ENCODE data around the gene RRP1B. TPM values are rescaled to one million over a fixed set of nuclear protein-coding genes. Genes with fewer than 3 reads are reported as not detected.

Gene RRP1B, protein sequence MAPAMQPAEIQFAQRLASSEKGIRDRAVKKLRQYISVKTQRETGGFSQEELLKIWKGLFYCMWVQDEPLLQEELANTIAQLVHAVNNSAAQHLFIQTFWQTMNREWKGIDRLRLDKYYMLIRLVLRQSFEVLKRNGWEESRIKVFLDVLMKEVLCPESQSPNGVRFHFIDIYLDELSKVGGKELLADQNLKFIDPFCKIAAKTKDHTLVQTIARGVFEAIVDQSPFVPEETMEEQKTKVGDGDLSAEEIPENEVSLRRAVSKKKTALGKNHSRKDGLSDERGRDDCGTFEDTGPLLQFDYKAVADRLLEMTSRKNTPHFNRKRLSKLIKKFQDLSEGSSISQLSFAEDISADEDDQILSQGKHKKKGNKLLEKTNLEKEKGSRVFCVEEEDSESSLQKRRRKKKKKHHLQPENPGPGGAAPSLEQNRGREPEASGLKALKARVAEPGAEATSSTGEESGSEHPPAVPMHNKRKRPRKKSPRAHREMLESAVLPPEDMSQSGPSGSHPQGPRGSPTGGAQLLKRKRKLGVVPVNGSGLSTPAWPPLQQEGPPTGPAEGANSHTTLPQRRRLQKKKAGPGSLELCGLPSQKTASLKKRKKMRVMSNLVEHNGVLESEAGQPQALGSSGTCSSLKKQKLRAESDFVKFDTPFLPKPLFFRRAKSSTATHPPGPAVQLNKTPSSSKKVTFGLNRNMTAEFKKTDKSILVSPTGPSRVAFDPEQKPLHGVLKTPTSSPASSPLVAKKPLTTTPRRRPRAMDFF
- 17.4 TPM in 2 replicates for total RNA-seq

DNA sequence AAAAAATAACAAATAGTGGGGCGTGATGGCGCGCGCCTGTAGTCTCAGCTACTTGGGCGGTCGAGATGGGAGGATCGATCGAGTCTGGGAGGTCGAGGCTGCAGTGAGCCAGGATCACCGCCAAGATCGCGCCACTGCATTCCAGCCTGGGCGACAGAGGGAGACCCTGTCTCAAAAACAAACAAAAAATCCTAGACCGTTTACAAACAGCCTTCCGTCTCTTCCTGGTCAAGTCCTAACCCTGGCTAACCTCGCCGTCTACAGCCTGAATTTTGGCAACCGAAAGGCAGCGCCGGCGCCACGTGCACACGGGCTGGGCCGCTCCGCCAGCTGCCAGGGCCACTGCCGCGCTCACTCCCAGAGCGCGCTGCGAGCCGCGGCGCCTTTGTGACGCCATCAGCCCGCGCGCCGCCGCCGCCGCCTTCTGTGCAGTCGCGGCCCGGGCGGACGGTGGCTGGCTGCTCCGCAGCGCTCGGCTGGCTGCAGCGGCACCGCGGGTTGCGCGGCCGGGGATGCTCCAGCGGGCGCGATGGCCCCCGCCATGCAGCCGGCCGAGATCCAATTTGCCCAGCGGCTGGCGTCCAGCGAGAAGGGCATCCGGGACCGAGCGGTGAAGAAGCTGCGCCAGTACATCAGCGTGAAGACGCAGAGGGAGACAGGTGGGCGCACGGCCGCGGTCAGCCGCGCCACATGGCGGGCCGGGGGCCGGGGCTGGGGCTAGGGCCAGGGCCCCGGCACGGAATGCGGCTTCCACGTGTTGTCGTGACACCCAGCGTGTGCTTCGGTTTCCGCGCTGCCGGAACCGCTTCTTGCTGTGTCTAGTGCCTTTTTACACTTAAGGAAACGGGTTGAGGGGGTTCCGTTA is at the start of gene RRP1B, which contains the start of gene HSF2BP:
Gene RRP1B, plus strand, starts transcription at position 425 of the 865 bp plus-strand sequence. Its CDS starts 105 bp downstream, at position 530.
Gene HSF2BP, minus strand, starts transcription at position 353 of the 865 bp plus-strand sequence. CDS start 1,392 bp downstream, outside the sequence.
- peak within 1 kb of the TSS; percentile 98 for H3K4me3 ChIP-seq (ENCODE audit: insufficient read depth, low read length)
- H3K4me1 ChIP-seq (ENCODE audit: insufficient read depth, low read length): peaks cover 21% of the 10 kb centered on the region
- H3K4me2 ChIP-seq (ENCODE audit: insufficient read depth, low read length): peak within 1 kb of the TSS; percentile 99
- H3K36me3 ChIP-seq (ENCODE audit: insufficient read depth, low read length): peaks cover 6% of the 10 kb centered on the region
- H3K27ac ChIP-seq (ENCODE audit: low read depth, low read length): peak within 1 kb of the TSS; percentile 85
- peak; percentile 100 for DNase-seq (ENCODE audit: insufficient read length, low spot score, missing footprints)
- H2AFZ ChIP-seq (ENCODE audit: low read length): peak within 1 kb of the TSS; percentile 94
- H4K20me1 ChIP-seq (ENCODE audit: insufficient read depth, low read length): peaks cover 15% of the 10 kb centered on the region
- H3K9me3 ChIP-seq (ENCODE audit: low read depth, low read length): no peaks in the 10 kb centered on the region
- peaks cover 37% of the 10 kb centered on the region for H3K79me2 ChIP-seq (ENCODE audit: insufficient read depth, low read length)
- no peaks in the 10 kb centered on the region for H3K27me3 ChIP-seq (ENCODE audit: insufficient read depth, low read length)
- TF ChIP-seq, protein P1, sequence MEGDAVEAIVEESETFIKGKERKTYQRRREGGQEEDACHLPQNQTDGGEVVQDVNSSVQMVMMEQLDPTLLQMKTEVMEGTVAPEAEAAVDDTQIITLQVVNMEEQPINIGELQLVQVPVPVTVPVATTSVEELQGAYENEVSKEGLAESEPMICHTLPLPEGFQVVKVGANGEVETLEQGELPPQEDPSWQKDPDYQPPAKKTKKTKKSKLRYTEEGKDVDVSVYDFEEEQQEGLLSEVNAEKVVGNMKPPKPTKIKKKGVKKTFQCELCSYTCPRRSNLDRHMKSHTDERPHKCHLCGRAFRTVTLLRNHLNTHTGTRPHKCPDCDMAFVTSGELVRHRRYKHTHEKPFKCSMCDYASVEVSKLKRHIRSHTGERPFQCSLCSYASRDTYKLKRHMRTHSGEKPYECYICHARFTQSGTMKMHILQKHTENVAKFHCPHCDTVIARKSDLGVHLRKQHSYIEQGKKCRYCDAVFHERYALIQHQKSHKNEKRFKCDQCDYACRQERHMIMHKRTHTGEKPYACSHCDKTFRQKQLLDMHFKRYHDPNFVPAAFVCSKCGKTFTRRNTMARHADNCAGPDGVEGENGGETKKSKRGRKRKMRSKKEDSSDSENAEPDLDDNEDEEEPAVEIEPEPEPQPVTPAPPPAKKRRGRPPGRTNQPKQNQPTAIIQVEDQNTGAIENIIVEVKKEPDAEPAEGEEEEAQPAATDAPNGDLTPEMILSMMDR (IDR thresholded peaks at IDR 0.05; ENCODE audit: extremely low read depth, low read depth, low read length): no peak

GRCh38 chr21:43611598-43612369 is 47.6 kb upstream of the RRP1B start:
- no peaks in the 10 kb centered on the region for H3K36me3 ChIP-seq (ENCODE audit: insufficient read depth, low read length)
- H3K27me3 ChIP-seq (ENCODE audit: insufficient read depth, low read length): no peaks in the 10 kb centered on the region
- H3K4me3 ChIP-seq (ENCODE audit: insufficient read depth, low read length): peak overlapping the region; percentile 18
- H3K79me2 ChIP-seq (ENCODE audit: insufficient read depth, low read length): no peaks in the 10 kb centered on the region
- no peak overlapping the region for H3K27ac ChIP-seq (ENCODE audit: low read depth, low read length)
- H3K9me3 ChIP-seq (ENCODE audit: low read depth, low read length): no peaks in the 10 kb centered on the region
- peak overlapping the region; percentile 78 for H2AFZ ChIP-seq (ENCODE audit: low read length)
- no peak for DNase-seq (ENCODE audit: insufficient read length, low spot score, missing footprints)
- H3K4me2 ChIP-seq (ENCODE audit: insufficient read depth, low read length): peak overlapping the region; percentile 51
- no peaks in the 10 kb centered on the region for H4K20me1 ChIP-seq (ENCODE audit: insufficient read depth, low read length)
- TF ChIP-seq, protein P1 (IDR thresholded peaks at IDR 0.05; ENCODE audit: extremely low read depth, low read depth, low read length): peak; percentile 94
- peaks cover 34% of the 10 kb centered on the region for H3K4me1 ChIP-seq (ENCODE audit: insufficient read depth, low read length)

GRCh38 chr21:43613755-43614638 is 45.4 kb upstream of the RRP1B start:
- H3K36me3 ChIP-seq (ENCODE audit: insufficient read depth, low read length): no peaks in the 10 kb centered on the region
- peaks cover 25% of the 10 kb centered on the region for H3K4me1 ChIP-seq (ENCODE audit: insufficient read depth, low read length)
- DNase-seq (ENCODE audit: insufficient read length, low spot score, missing footprints): no peak
- H3K4me3 ChIP-seq (ENCODE audit: insufficient read depth, low read length): no peak overlapping the region
- no peak overlapping the region for H2AFZ ChIP-seq (ENCODE audit: low read length)
- no peak overlapping the region for H3K27ac ChIP-seq (ENCODE audit: low read depth, low read length)
- no peaks in the 10 kb centered on the region for H3K79me2 ChIP-seq (ENCODE audit: insufficient read depth, low read length)
- H3K27me3 ChIP-seq (ENCODE audit: insufficient read depth, low read length): no peaks in the 10 kb centered on the region
- TF ChIP-seq, protein P1 (IDR thresholded peaks at IDR 0.05; ENCODE audit: extremely low read depth, low read depth, low read length): no peak
- H4K20me1 ChIP-seq (ENCODE audit: insufficient read depth, low read length): no peaks in the 10 kb centered on the region
- no peaks in the 10 kb centered on the region for H3K9me3 ChIP-seq (ENCODE audit: low read depth, low read length)
- H3K4me2 ChIP-seq (ENCODE audit: insufficient read depth, low read length): peak overlapping the region; percentile 9
